ENCODE measurements around the gene SORCS3.

DNA sequence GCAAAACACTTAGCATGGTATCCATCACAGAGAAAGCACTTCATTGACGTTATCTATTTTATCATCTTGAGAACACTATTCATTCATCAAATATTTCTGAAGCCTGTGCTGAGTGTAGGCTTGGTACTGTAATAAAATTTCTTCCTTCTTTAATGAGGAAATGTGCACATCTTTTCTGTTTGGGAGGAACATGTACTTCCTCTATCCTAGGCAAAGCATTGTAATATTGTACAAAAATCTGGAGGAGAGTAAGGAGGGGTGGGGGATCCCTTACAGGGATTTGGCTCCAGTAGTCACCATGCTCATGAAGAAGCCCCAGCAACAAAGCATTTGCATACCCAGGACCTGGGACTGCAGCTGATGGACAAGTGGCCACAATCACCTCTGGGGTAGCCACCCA is 39.9 kb upstream of the SORCS3 start:
- no peak for TF ChIP-seq POLR2A (IDR thresholded peaks at IDR 0.05; ENCODE audit: low read depth, low read length)
- no peak for TF ChIP-seq POLR2AphosphoS5 (IDR thresholded peaks at IDR 0.05; ENCODE audit: low read depth, low read length)
